ENCODE measurements around the gene B3GALT6. TPM values are rescaled to one million over a fixed set of nuclear protein-coding genes. Genes with fewer than 3 reads are reported as not detected.

Gene B3GALT6
- total RNA-seq, 1 experiment from 2014 or later: 46.4 TPM

GRCh38 chr1:1236176-1236763, 4.2 kb downstream of the B3GALT6 start:
- Histone ChIP-seq H3K4me3 (ENCODE audit: low read depth in 2 of 2, low read length in 2 of 2) (no peak overlapping the region), H3K27ac (ENCODE audit: low read length) (peak overlapping the region; percentile 82), H3K4me1 (ENCODE audit: control insufficient read depth, insufficient read depth, low read length) (peaks cover 70% of the 10 kb centered on the region), H3K9me3 (ENCODE audit: control insufficient read depth, insufficient read depth, low read depth, low read length) (no peaks in the 10 kb centered on the region), H3K27me3 (ENCODE audit: control insufficient read depth, insufficient read depth, low read length) (no peaks in the 10 kb centered on the region), H3K36me3 (ENCODE audit: control insufficient read depth, insufficient read depth, low read length) (peaks cover 2% of the 10 kb centered on the region; the same call in 1 of the 2 replicates)
- intact Hi-C loops (cut with micrococcal nuclease; ENCODE audit: unreplicated experiment) (no loop called here), in situ Hi-C loops (cut with HindIII; ENCODE audit: low pct_unique_long_range_greater_than_20kb, low sequenced_read_pairs) (no loop called here)
- TF ChIP-seq TCF7L2 (IDR thresholded peaks at IDR 0.05; ENCODE audit: low read depth, low read length) (no peak), SIN3A (IDR thresholded peaks at IDR 0.05; ENCODE audit: borderline replicate concordance, insufficient read depth, low read depth, low read length) (no peak), CTCF (IDR thresholded peaks at IDR 0.05) (no peak), POLR2AphosphoS5 (IDR thresholded peaks at IDR 0.05; ENCODE audit: low read depth, low read length) (no peak; the same call in 1 of the 2 replicates)
- TF ChIP-seq, protein P1, sequence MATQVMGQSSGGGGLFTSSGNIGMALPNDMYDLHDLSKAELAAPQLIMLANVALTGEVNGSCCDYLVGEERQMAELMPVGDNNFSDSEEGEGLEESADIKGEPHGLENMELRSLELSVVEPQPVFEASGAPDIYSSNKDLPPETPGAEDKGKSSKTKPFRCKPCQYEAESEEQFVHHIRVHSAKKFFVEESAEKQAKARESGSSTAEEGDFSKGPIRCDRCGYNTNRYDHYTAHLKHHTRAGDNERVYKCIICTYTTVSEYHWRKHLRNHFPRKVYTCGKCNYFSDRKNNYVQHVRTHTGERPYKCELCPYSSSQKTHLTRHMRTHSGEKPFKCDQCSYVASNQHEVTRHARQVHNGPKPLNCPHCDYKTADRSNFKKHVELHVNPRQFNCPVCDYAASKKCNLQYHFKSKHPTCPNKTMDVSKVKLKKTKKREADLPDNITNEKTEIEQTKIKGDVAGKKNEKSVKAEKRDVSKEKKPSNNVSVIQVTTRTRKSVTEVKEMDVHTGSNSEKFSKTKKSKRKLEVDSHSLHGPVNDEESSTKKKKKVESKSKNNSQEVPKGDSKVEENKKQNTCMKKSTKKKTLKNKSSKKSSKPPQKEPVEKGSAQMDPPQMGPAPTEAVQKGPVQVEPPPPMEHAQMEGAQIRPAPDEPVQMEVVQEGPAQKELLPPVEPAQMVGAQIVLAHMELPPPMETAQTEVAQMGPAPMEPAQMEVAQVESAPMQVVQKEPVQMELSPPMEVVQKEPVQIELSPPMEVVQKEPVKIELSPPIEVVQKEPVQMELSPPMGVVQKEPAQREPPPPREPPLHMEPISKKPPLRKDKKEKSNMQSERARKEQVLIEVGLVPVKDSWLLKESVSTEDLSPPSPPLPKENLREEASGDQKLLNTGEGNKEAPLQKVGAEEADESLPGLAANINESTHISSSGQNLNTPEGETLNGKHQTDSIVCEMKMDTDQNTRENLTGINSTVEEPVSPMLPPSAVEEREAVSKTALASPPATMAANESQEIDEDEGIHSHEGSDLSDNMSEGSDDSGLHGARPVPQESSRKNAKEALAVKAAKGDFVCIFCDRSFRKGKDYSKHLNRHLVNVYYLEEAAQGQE (IDR thresholded peaks at IDR 0.05; ENCODE audit: insufficient read depth in 1 of 2, low read depth in 2 of 2, low read length in 1 of 2): no peak
- DNase-seq (ENCODE audit: low read depth, low spot score) (no peak), ATAC-seq (no peak)
- POLR2A ChIA-PET: no interaction called here
- no TSS peak for BruUV-seq (replicated peaks)
- CTCF ChIA-PET: interaction anchor here (0.5 kb wide), 1 partner anchor 197 kb away, joined by 3 read pairs; no protein-coding TSS in a partner anchor

GRCh38 chr1:1236945-1237873, 5.2 kb downstream of the B3GALT6 start:
- DNase-seq (ENCODE audit: low read depth, low spot score) (no peak), ATAC-seq (peak; percentile 23)
- TF ChIP-seq TCF7L2 (IDR thresholded peaks at IDR 0.05; ENCODE audit: low read depth, low read length): no peak
- no peak for TF ChIP-seq CTCF (IDR thresholded peaks at IDR 0.05)
- TF ChIP-seq, protein P1 (IDR thresholded peaks at IDR 0.05; ENCODE audit: insufficient read depth in 1 of 2, low read depth in 2 of 2, low read length in 1 of 2): no peak
- TF ChIP-seq SIN3A (IDR thresholded peaks at IDR 0.05; ENCODE audit: borderline replicate concordance, insufficient read depth, low read depth, low read length): no peak
- no peak; the same call in 1 of the 2 replicates for TF ChIP-seq POLR2AphosphoS5 (IDR thresholded peaks at IDR 0.05; ENCODE audit: low read depth, low read length)
- intact Hi-C loops (cut with micrococcal nuclease; ENCODE audit: unreplicated experiment) (no loop called here), in situ Hi-C loops (cut with HindIII; ENCODE audit: low pct_unique_long_range_greater_than_20kb, low sequenced_read_pairs) (no loop called here)
- Histone ChIP-seq H3K27me3 (ENCODE audit: control insufficient read depth, insufficient read depth, low read length) (no peaks in the 10 kb centered on the region), H3K4me1 (ENCODE audit: control insufficient read depth, insufficient read depth, low read length) (peaks cover 75% of the 10 kb centered on the region), H3K36me3 (ENCODE audit: control insufficient read depth, insufficient read depth, low read length) (no peaks in the 10 kb centered on the region), H3K27ac (ENCODE audit: low read length) (peak overlapping the region; percentile 82), H3K4me3 (ENCODE audit: low read depth in 2 of 2, low read length in 2 of 2) (peak overlapping the region in 1 of 2 experiments; percentile 16; a peak in 1 of 4 replicates), H3K9me3 (ENCODE audit: control insufficient read depth, insufficient read depth, low read depth, low read length) (no peaks in the 10 kb centered on the region)
- CTCF ChIA-PET: interaction anchor here (0.5 kb wide), 1 partner anchor 198 kb away, joined by 3 read pairs; no protein-coding TSS in a partner anchor
- POLR2A ChIA-PET: interaction anchor here (0.6 kb wide), 1 partner anchor 218 kb away, joined by 3 read pairs; no protein-coding TSS in a partner anchor
- no TSS peak for BruUV-seq (replicated peaks)

All from Panc1 (cell line).